HL-60/S4 (cell line): ENCODE results near the gene SLC4A8.

ENCODE experiments used
- in situ Hi-C: fragments of 300-500 bp; cut with MboI; formaldehyde crosslinking; loops from 2 replicates; pipeline ENCODE4 v1.14.3; 2022; ENCODE audit warnings: low sequenced_read_pairs

SLC4A8 gene

GRCh38 chr12:51520576-51521325 lies 96.1 kb downstream of the SLC4A8 start:
- in situ Hi-C loops, result loop anchor here (10.0 kb wide), 1 partner anchor 86 kb away; no protein-coding TSS in a partner anchor

- in situ Hi-C loops, result loop anchor here (10.0 kb wide), 1 partner anchor 87 kb away; no protein-coding TSS in a partner anchor
These were observed 97.1 kb downstream of the SLC4A8 start for GRCh38 chr12:51521554-51522276.

GRCh38 chr12:51522696-51523095 lies 98.1 kb downstream of the SLC4A8 start:
- in situ Hi-C loops, result loop anchor here (10.0 kb wide), 1 partner anchor 88 kb away; no protein-coding TSS in a partner anchor

GRCh38 chr12:51524386-51524901 lies 99.8 kb downstream of the SLC4A8 start:
- in situ Hi-C loops, result loop anchor here (10.0 kb wide), 1 partner anchor 90 kb away; no protein-coding TSS in a partner anchor

- in situ Hi-C loops, result loop anchor here (10.0 kb wide), 1 partner anchor 91 kb away; no protein-coding TSS in a partner anchor
These were observed 100.9 kb downstream of the SLC4A8 start for GRCh38 chr12:51525518-51525917.

GRCh38 chr12:51527966-51528365 lies 103.3 kb downstream of the SLC4A8 start:
- in situ Hi-C loops, result loop anchor here (10.0 kb wide), 1 partner anchor 93 kb away; no protein-coding TSS in a partner anchor

GRCh38 chr12:51528852-51529650 lies 104.4 kb downstream of the SLC4A8 start:
- in situ Hi-C loops, result loop anchor here (10.0 kb wide), 1 partner anchor 94 kb away; no protein-coding TSS in a partner anchor

- in situ Hi-C loops, result loop anchor here (10.0 kb wide), 1 partner anchor 95 kb away; no protein-coding TSS in a partner anchor
These were observed 105.0 kb downstream of the SLC4A8 start for GRCh38 chr12:51529651-51529970.

- in situ Hi-C loops, result no loop called here
These were observed 105.6 kb downstream of the SLC4A8 start for GRCh38 chr12:51530208-51530607.

- in situ Hi-C loops, result no loop called here
These were observed 106.8 kb downstream of the SLC4A8 start for GRCh38 chr12:51531284-51531977.

GRCh38 chr12:51531978-51532497 lies 107.4 kb downstream of the SLC4A8 start:
- in situ Hi-C loops, result no loop called here

GRCh38 chr12:51533799-51534198 lies 109.2 kb downstream of the SLC4A8 start:
- in situ Hi-C loops, result no loop called here

- in situ Hi-C loops, result no loop called here
These were observed 109.8 kb downstream of the SLC4A8 start for GRCh38 chr12:51534216-51535074.

GRCh38 chr12:51536159-51536558 lies 111.5 kb downstream of the SLC4A8 start:
- in situ Hi-C loops, result no loop called here

GRCh38 chr12:51538149-51538548 lies 113.5 kb downstream of the SLC4A8 start:
- in situ Hi-C loops, result no loop called here

GRCh38 chr12:51538599-51538998 lies 114.0 kb downstream of the SLC4A8 start:
- in situ Hi-C loops, result no loop called here

- in situ Hi-C loops, result no loop called here
These were observed 116.4 kb downstream of the SLC4A8 start for GRCh38 chr12:51540996-51541395.

- in situ Hi-C loops, result no loop called here
These were observed 121.5 kb downstream of the SLC4A8 start for GRCh38 chr12:51546097-51546496.

- in situ Hi-C loops, result no loop called here
These were observed 123.0 kb downstream of the SLC4A8 start for GRCh38 chr12:51547606-51548005.
